Measurements from ENCODE around the gene CISTR. TPM values are rescaled to one million over a fixed set of nuclear protein-coding genes. Genes with fewer than 3 reads are reported as not detected.

The CISTR gene
- total RNA-seq, 6 experiments from 2014 or later: not detected

GRCh38 chr12:53714004-53714403, 37.8 kb downstream of the CISTR start:
- Histone ChIP-seq H3K4me1 (no peaks in the 10 kb centered on the region), H3K27ac (no peak overlapping the region), H3K4me3 (no peak overlapping the region), H3K9me3 (no peaks in the 10 kb centered on the region), H3K27me3 (no peaks in the 10 kb centered on the region), H3K36me3 (peaks cover 0 to 48% (median 18%) of the 10 kb centered on the region in 4 donors)
- ATAC-seq (no peak), DNase-seq (no peak)
- TF ChIP-seq CTCF (IDR thresholded peaks at IDR 0.05): no peak
- no peak for TF ChIP-seq POLR2A (IDR thresholded peaks at IDR 0.05)
- intact Hi-C loops (cut with DNase I): no loop called here
- 93% methylated on average over 2 of the region's 4 CpGs for WGBS (ENCODE audit: insufficient coverage, low coverage, low lambda C conversion rate, missing lambda C conversion rate)

- Histone ChIP-seq H3K4me3 (no peak overlapping the region), H3K27ac (no peak overlapping the region), H3K4me1 (no peaks in the 10 kb centered on the region), H3K36me3 (peaks cover 0 to 45% (median 17%) of the 10 kb centered on the region in 4 donors), H3K27me3 (no peaks in the 10 kb centered on the region), H3K9me3 (no peaks in the 10 kb centered on the region)
- WGBS (ENCODE audit: insufficient coverage, low coverage, low lambda C conversion rate, missing lambda C conversion rate): 94% methylated on average over 3 of the region's 9 CpGs
- intact Hi-C loops (cut with DNase I): no loop called here
- no peak for DNase-seq
- TF ChIP-seq CTCF (IDR thresholded peaks at IDR 0.05): no peak
- no peak for TF ChIP-seq POLR2A (IDR thresholded peaks at IDR 0.05)
- no peak for ATAC-seq
Measured at GRCh38 chr12:53713516-53713915, 38.3 kb downstream of the CISTR start.

- Histone ChIP-seq H3K36me3 (peaks cover 0 to 40% (median 17%) of the 10 kb centered on the region in 4 donors), H3K27me3 (no peaks in the 10 kb centered on the region), H3K4me1 (no peaks in the 10 kb centered on the region), H3K27ac (no peak overlapping the region), H3K4me3 (no peak overlapping the region), H3K9me3 (no peaks in the 10 kb centered on the region)
- ATAC-seq (no peak), DNase-seq (no peak)
- intact Hi-C loops (cut with DNase I): no loop called here
- TF ChIP-seq POLR2A (IDR thresholded peaks at IDR 0.05) (no peak), CTCF (IDR thresholded peaks at IDR 0.05) (no peak)
- 78% methylated on average over 4 of the region's 8 CpGs for WGBS (ENCODE audit: insufficient coverage, low coverage, low lambda C conversion rate, missing lambda C conversion rate)
Measured at GRCh38 chr12:53712059-53712643, 39.6 kb downstream of the CISTR start.

DNA sequence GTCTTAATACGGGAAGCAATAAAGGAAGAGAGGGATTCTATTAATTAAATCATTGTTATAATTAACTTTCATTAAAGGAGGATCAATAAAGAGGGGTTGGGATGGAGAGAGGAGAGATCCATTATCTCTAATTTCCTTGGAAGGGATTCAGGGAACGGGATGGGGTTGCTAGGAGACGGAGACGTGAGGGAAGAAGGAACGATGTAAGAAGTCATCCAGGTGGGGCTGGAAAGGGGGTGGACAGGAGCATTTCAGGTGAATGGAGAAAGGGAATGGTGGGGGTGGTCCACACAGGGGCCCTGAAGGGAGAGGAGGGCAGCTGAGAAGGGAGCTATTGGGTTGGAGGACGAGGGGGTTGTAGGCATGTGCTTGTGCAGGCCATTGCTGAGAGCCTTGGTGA, 41.7 kb downstream of the CISTR start:
- Histone ChIP-seq H3K27ac (no peak overlapping the region), H3K9me3 (no peaks in the 10 kb centered on the region), H3K27me3 (no peaks in the 10 kb centered on the region), H3K4me3 (no peak overlapping the region), H3K4me1 (no peaks in the 10 kb centered on the region), H3K36me3 (peaks cover 0 to 24% (median 10%) of the 10 kb centered on the region in 4 donors)
- DNase-seq: no peak
- 61% methylated on average over 6 of the region's 6 CpGs for WGBS (ENCODE audit: insufficient coverage, low coverage, low lambda C conversion rate, missing lambda C conversion rate)
- intact Hi-C loops (cut with DNase I): no loop called here
- no peak for TF ChIP-seq CTCF (IDR thresholded peaks at IDR 0.05)
- TF ChIP-seq POLR2A (IDR thresholded peaks at IDR 0.05): no peak
- no peak for ATAC-seq
